PC-3 (cell line): ENCODE data around the gene ARHGAP22.

Experiments
- CTCF ChIP-seq: fragments of 300-600 bp; sonication (generic); conservative IDR thresholded peaks from 2 replicates; pipeline ENCODE4 v1.5.1; 2017; ENCODE audit warnings: antibody characterized with exemption, low read depth, mild to moderate bottlenecking, low read length
- EZH2 ChIP-seq: fragments of 300-600 bp; sonication (generic); IDR thresholded peaks from one replicate; pipeline ENCODE4 v1.6.1; 2017; ENCODE audit warnings: antibody characterized with exemption, mild to moderate bottlenecking, low read length; ENCODE audit not compliant: unreplicated experiment
- EZH2phosphoT487 ChIP-seq: fragments of 300-600 bp; sonication (generic); IDR thresholded peaks from 2 replicates; pipeline ENCODE4 v1.6.1; 2018; ENCODE audit warnings: mild to moderate bottlenecking, antibody characterized with exemption, low read length, borderline replicate concordance

GRCh38 chr10:48600645-48601505, 4.0 kb downstream of the ARHGAP22 start:
- no peak for TF ChIP-seq EZH2
- TF ChIP-seq CTCF = no peak
- TF ChIP-seq EZH2phosphoT487 = no peak
